ENCODE measurements around the gene DHRSX. TPM values are rescaled to one million over a fixed set of nuclear protein-coding genes. Genes with fewer than 3 reads are reported as not detected.

The DHRSX gene
- total and polyA plus RNA-seq, 10 of the 15 experiments (the other 5 are each of a cell fraction or from before 2014, with no cell fraction given): 1.7 to 39.5 (median 16.5) TPM

DNA sequence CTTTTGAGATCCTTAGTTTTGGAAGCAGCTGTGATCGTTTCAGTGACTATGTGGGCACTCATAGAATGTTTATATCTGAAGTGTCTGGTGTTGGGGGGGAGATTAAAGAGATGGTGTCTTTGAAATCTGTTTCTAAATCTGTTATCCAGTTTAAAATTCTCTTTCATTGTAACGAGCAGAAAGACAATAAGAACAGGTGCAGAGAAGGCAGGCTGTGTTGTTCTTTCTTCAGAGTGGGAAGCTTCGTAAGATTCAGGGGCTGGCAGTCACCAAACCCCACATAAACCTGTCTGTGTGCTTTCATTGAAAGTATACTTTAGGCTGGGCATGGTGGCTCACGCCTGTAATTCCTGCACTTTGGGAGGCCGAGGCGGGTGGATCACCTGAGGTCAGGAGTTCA is 16.3 kb upstream of the DHRSX start (continued):
- TF ChIP-seq, protein P1, sequence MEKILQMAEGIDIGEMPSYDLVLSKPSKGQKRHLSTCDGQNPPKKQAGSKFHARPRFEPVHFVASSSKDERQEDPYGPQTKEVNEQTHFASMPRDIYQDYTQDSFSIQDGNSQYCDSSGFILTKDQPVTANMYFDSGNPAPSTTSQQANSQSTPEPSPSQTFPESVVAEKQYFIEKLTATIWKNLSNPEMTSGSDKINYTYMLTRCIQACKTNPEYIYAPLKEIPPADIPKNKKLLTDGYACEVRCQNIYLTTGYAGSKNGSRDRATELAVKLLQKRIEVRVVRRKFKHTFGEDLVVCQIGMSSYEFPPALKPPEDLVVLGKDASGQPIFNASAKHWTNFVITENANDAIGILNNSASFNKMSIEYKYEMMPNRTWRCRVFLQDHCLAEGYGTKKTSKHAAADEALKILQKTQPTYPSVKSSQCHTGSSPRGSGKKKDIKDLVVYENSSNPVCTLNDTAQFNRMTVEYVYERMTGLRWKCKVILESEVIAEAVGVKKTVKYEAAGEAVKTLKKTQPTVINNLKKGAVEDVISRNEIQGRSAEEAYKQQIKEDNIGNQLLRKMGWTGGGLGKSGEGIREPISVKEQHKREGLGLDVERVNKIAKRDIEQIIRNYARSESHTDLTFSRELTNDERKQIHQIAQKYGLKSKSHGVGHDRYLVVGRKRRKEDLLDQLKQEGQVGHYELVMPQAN (conservative IDR thresholded peaks at IDR 0.05): no peak
- TF ChIP-seq ZNF217 (IDR thresholded peaks at IDR 0.05) (no peak), PAX5 (IDR thresholded peaks at IDR 0.05; ENCODE audit: borderline replicate concordance, low read depth, low read length) (no peak), JUNB (IDR thresholded peaks at IDR 0.05) (no peak), SMARCA5 (IDR thresholded peaks at IDR 0.05) (no peak), JUND (IDR thresholded peaks at IDR 0.05; ENCODE audit: low read depth, low read length) (no peak), RFX5 (IDR thresholded peaks at IDR 0.05; ENCODE audit: low read depth, low read length) (no peak), GABPA (IDR thresholded peaks at IDR 0.05; ENCODE audit: low read depth) (no peak)
- TF ChIP-seq, protein P2, sequence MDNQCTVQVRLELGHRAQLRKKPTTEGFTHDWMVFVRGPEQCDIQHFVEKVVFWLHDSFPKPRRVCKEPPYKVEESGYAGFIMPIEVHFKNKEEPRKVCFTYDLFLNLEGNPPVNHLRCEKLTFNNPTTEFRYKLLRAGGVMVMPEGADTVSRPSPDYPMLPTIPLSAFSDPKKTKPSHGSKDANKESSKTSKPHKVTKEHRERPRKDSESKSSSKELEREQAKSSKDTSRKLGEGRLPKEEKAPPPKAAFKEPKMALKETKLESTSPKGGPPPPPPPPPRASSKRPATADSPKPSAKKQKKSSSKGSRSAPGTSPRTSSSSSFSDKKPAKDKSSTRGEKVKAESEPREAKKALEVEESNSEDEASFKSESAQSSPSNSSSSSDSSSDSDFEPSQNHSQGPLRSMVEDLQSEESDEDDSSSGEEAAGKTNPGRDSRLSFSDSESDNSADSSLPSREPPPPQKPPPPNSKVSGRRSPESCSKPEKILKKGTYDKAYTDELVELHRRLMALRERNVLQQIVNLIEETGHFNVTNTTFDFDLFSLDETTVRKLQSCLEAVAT (IDR thresholded peaks at IDR 0.05): no peak

DNA sequence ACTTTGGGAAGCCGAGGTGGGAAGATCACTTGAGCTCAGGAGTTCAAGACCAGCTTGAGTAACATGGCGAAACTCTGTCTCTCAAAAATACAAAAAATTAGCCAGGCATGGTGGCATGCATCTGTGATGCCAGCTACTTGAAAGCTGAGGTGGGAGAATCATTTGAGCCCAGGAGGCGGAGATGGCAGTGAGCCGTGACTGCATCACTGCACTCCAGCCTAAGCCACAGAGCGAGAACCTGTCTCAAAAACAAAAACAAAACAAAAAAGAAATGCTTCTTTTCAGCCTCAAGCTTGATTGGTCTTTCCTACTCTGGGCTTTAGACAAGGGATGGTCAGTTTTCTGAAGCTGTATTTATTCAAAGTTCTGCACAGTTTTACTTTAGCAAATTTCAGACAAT is 15.8 kb upstream of the DHRSX start:
- Histone ChIP-seq H3K9me3 (replicated peaks; ENCODE audit: control insufficient read depth, insufficient read depth, low read length) (no peaks in the 10 kb centered on the region), H3K79me2 (ENCODE audit: control insufficient read depth, insufficient read depth, low read length) (no peaks in the 10 kb centered on the region), H3K27ac (ENCODE audit: control insufficient read depth, insufficient read depth) (peak overlapping the region; percentile 66), H2AFZ (ENCODE audit: control insufficient read depth, low read depth, low read length) (peak overlapping the region; percentile 76), H3K4me3 (peak overlapping the region; percentile 47), H3K4me1 (ENCODE audit: control insufficient read depth, insufficient read depth, low read length) (peaks cover 46% of the 10 kb centered on the region), H3K4me2 (ENCODE audit: control insufficient read depth, insufficient read depth) (peak overlapping the region; percentile 69), H3K36me3 (ENCODE audit: control insufficient read depth in 2 of 2, insufficient read depth in 2 of 2, low read length in 1 of 2) (no peaks in the 10 kb centered on the region), H3K27me3 (replicated peaks in 1 of 2; ENCODE audit: control insufficient read depth in 2 of 2, insufficient read depth in 2 of 2, low read length in 1 of 2) (no peaks in the 10 kb centered on the region), H3K9ac (ENCODE audit: control insufficient read depth, insufficient read depth, low read length) (peak overlapping the region; percentile 63), H4K20me1 (ENCODE audit: control insufficient read depth, insufficient read depth) (no peaks in the 10 kb centered on the region)
- WGBS (ENCODE audit: insufficient coverage, insufficient replicate concordance, low lambda C conversion rate, missing lambda C conversion rate): 1% methylated on average over 5 of the region's 5 CpGs
- no TSS peak for BruUV-seq (replicated peaks)
- SMC1A ChIA-PET (ENCODE audit: uncharacterized antibody, unreplicated experiment): no interaction called here
- CTCF ChIA-PET: no interaction called here
- in situ Hi-C loops (cut with MboI): loop anchor here (25.0 kb wide), 1 partner anchor 1054 kb away; the partner anchor contains the start of gene ASMTL
- FAIRE-seq (no peak), DNase-seq (ENCODE audit: low read depth, low spot score) (peak; percentile 66), ATAC-seq (peak; percentile 81)
- RAD21 ChIA-PET (ENCODE audit: unreplicated experiment): no interaction called here
- intact Hi-C loops (cut with micrococcal nuclease; ENCODE audit: unreplicated experiment): loop anchor here (5.0 kb wide), 1 partner anchor 76 kb away; no protein-coding TSS in a partner anchor
- POLR2A ChIA-PET: no interaction called here
- TF ChIP-seq TCF3 (IDR thresholded peaks at IDR 0.05; ENCODE audit: borderline replicate concordance, insufficient read depth, low read depth, low read length): no peak
- TF ChIP-seq FOXM1 (IDR thresholded peaks at IDR 0.05; ENCODE audit: low read depth, low read length): no peak
- TF ChIP-seq, protein P3, sequence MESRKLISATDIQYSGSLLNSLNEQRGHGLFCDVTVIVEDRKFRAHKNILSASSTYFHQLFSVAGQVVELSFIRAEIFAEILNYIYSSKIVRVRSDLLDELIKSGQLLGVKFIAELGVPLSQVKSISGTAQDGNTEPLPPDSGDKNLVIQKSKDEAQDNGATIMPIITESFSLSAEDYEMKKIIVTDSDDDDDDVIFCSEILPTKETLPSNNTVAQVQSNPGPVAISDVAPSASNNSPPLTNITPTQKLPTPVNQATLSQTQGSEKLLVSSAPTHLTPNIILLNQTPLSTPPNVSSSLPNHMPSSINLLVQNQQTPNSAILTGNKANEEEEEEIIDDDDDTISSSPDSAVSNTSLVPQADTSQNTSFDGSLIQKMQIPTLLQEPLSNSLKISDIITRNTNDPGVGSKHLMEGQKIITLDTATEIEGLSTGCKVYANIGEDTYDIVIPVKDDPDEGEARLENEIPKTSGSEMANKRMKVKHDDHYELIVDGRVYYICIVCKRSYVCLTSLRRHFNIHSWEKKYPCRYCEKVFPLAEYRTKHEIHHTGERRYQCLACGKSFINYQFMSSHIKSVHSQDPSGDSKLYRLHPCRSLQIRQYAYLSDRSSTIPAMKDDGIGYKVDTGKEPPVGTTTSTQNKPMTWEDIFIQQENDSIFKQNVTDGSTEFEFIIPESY (IDR thresholded peaks at IDR 0.05): no peak
- TF ChIP-seq, protein P4, sequence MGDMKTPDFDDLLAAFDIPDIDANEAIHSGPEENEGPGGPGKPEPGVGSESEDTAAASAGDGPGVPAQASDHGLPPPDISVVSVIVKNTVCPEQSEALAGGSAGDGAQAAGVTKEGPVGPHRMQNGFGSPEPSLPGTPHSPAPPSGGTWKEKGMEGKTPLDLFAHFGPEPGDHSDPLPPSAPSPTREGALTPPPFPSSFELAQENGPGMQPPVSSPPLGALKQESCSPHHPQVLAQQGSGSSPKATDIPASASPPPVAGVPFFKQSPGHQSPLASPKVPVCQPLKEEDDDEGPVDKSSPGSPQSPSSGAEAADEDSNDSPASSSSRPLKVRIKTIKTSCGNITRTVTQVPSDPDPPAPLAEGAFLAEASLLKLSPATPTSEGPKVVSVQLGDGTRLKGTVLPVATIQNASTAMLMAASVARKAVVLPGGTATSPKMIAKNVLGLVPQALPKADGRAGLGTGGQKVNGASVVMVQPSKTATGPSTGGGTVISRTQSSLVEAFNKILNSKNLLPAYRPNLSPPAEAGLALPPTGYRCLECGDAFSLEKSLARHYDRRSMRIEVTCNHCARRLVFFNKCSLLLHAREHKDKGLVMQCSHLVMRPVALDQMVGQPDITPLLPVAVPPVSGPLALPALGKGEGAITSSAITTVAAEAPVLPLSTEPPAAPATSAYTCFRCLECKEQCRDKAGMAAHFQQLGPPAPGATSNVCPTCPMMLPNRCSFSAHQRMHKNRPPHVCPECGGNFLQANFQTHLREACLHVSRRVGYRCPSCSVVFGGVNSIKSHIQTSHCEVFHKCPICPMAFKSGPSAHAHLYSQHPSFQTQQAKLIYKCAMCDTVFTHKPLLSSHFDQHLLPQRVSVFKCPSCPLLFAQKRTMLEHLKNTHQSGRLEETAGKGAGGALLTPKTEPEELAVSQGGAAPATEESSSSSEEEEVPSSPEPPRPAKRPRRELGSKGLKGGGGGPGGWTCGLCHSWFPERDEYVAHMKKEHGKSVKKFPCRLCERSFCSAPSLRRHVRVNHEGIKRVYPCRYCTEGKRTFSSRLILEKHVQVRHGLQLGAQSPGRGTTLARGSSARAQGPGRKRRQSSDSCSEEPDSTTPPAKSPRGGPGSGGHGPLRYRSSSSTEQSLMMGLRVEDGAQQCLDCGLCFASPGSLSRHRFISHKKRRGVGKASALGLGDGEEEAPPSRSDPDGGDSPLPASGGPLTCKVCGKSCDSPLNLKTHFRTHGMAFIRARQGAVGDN (IDR thresholded peaks at IDR 0.05): peak; percentile 26; the same call in 1 of the 2 replicates
- TF ChIP-seq RUNX3 (IDR thresholded peaks at IDR 0.05; ENCODE audit: low read length): peak; percentile 42
- 0 out of 2 replicates have a peak, but pooled peaks have one; percentile 17 for TF ChIP-seq GATAD2B (conservative IDR thresholded peaks at IDR 0.05; ENCODE audit: low read depth)
